ENCODE measurements around the gene MFNG.

Gene MFNG

GRCh38 chr22:37455896-37456295 is 30.3 kb downstream of the MFNG start:
- no peak overlapping the region for H3K4me3 ChIP-seq (ENCODE audit: low read length)
- H2AFZ ChIP-seq (ENCODE audit: low read depth, low read length): no peak overlapping the region
- no peaks in the 10 kb centered on the region for H3K9me3 ChIP-seq (ENCODE audit: low read length)
- H3K27me3 ChIP-seq (ENCODE audit: insufficient read depth, low read length): peaks cover 12% of the 10 kb centered on the region
- H3K4me1 ChIP-seq (ENCODE audit: insufficient read depth, low read length): peaks cover 5% of the 10 kb centered on the region
- H3K36me3 ChIP-seq (ENCODE audit: insufficient read depth, low read length): no peaks in the 10 kb centered on the region

- H3K9me3 ChIP-seq (ENCODE audit: low read length): no peaks in the 10 kb centered on the region
- H3K27me3 ChIP-seq (ENCODE audit: insufficient read depth, low read length): peaks cover 12% of the 10 kb centered on the region
- no peak overlapping the region for H2AFZ ChIP-seq (ENCODE audit: low read depth, low read length)
- no peak overlapping the region for H3K4me3 ChIP-seq (ENCODE audit: low read length)
- H3K36me3 ChIP-seq (ENCODE audit: insufficient read depth, low read length): no peaks in the 10 kb centered on the region
- H3K4me1 ChIP-seq (ENCODE audit: insufficient read depth, low read length): peaks cover 5% of the 10 kb centered on the region
These were observed 31.1 kb downstream of the MFNG start for GRCh38 chr22:37454857-37455686.

GRCh38 chr22:37453696-37454095 is 32.5 kb downstream of the MFNG start:
- Histone ChIP-seq H2AFZ (ENCODE audit: low read depth, low read length) (no peak overlapping the region), H3K27me3 (ENCODE audit: insufficient read depth, low read length) (peaks cover 16% of the 10 kb centered on the region), H3K4me1 (ENCODE audit: insufficient read depth, low read length) (peaks cover 5% of the 10 kb centered on the region), H3K9me3 (ENCODE audit: low read length) (no peaks in the 10 kb centered on the region), H3K4me3 (ENCODE audit: low read length) (no peak overlapping the region), H3K36me3 (ENCODE audit: insufficient read depth, low read length) (no peaks in the 10 kb centered on the region)

GRCh38 chr22:37451218-37451617 is 35.0 kb downstream of the MFNG start:
- Histone ChIP-seq H3K27me3 (ENCODE audit: insufficient read depth, low read length) (peaks cover 10% of the 10 kb centered on the region), H3K36me3 (ENCODE audit: insufficient read depth, low read length) (no peaks in the 10 kb centered on the region), H3K4me1 (ENCODE audit: insufficient read depth, low read length) (peaks cover 5% of the 10 kb centered on the region), H3K9me3 (ENCODE audit: low read length) (no peaks in the 10 kb centered on the region), H3K4me3 (ENCODE audit: low read length) (no peak overlapping the region), H2AFZ (ENCODE audit: low read depth, low read length) (no peak overlapping the region)

- no peaks in the 10 kb centered on the region for H3K4me1 ChIP-seq (ENCODE audit: insufficient read depth, low read length)
- H3K27me3 ChIP-seq (ENCODE audit: insufficient read depth, low read length): peaks cover 10% of the 10 kb centered on the region
- no peak overlapping the region for H2AFZ ChIP-seq (ENCODE audit: low read depth, low read length)
These were observed 36.7 kb downstream of the MFNG start for GRCh38 chr22:37449331-37450001.

GRCh38 chr22:37448516-37449127 is 37.6 kb downstream of the MFNG start:
- H3K9me3 ChIP-seq (ENCODE audit: low read length): no peaks in the 10 kb centered on the region
- no peak overlapping the region for H2AFZ ChIP-seq (ENCODE audit: low read depth, low read length)
- H3K4me1 ChIP-seq (ENCODE audit: insufficient read depth, low read length): no peaks in the 10 kb centered on the region
- peaks cover 10% of the 10 kb centered on the region for H3K27me3 ChIP-seq (ENCODE audit: insufficient read depth, low read length)
- no peak overlapping the region for H3K4me3 ChIP-seq (ENCODE audit: low read length)
- no peaks in the 10 kb centered on the region for H3K36me3 ChIP-seq (ENCODE audit: insufficient read depth, low read length)

More at GRCh38 chr22:37449331-37450001, 36.7 kb downstream of the MFNG start:
- no peaks in the 10 kb centered on the region for H3K36me3 ChIP-seq (ENCODE audit: insufficient read depth, low read length)
- H3K4me3 ChIP-seq (ENCODE audit: low read length): no peak overlapping the region
- H3K9me3 ChIP-seq (ENCODE audit: low read length): no peaks in the 10 kb centered on the region

GRCh38 chr22:37445501-37445900 is 40.7 kb downstream of the MFNG start:
- Histone ChIP-seq H3K27me3 (ENCODE audit: insufficient read depth, low read length) (peaks cover 8% of the 10 kb centered on the region), H3K4me1 (ENCODE audit: insufficient read depth, low read length) (no peaks in the 10 kb centered on the region), H3K36me3 (ENCODE audit: insufficient read depth, low read length) (no peaks in the 10 kb centered on the region), H3K4me3 (ENCODE audit: low read length) (no peak overlapping the region), H3K9me3 (ENCODE audit: low read length) (peaks cover 4% of the 10 kb centered on the region), H2AFZ (ENCODE audit: low read depth, low read length) (no peak overlapping the region)

- Histone ChIP-seq H3K27me3 (ENCODE audit: insufficient read depth, low read length) (peaks cover 3% of the 10 kb centered on the region), H3K9me3 (ENCODE audit: low read length) (peaks cover 4% of the 10 kb centered on the region), H2AFZ (ENCODE audit: low read depth, low read length) (no peak overlapping the region)
These were observed 42.2 kb downstream of the MFNG start for GRCh38 chr22:37443977-37444376.

GRCh38 chr22:37443086-37443485 is 43.1 kb downstream of the MFNG start:
- no peaks in the 10 kb centered on the region for H3K4me1 ChIP-seq (ENCODE audit: insufficient read depth, low read length)
- H2AFZ ChIP-seq (ENCODE audit: low read depth, low read length): no peak overlapping the region
- no peaks in the 10 kb centered on the region for H3K36me3 ChIP-seq (ENCODE audit: insufficient read depth, low read length)
- H3K4me3 ChIP-seq (ENCODE audit: low read length): no peak overlapping the region
- H3K9me3 ChIP-seq (ENCODE audit: low read length): peaks cover 4% of the 10 kb centered on the region
- H3K27me3 ChIP-seq (ENCODE audit: insufficient read depth, low read length): no peaks in the 10 kb centered on the region

More at GRCh38 chr22:37443977-37444376, 42.2 kb downstream of the MFNG start:
- Histone ChIP-seq H3K36me3 (ENCODE audit: insufficient read depth, low read length) (no peaks in the 10 kb centered on the region), H3K4me1 (ENCODE audit: insufficient read depth, low read length) (no peaks in the 10 kb centered on the region), H3K4me3 (ENCODE audit: low read length) (no peak overlapping the region)

- Histone ChIP-seq H3K36me3 (ENCODE audit: insufficient read depth, low read length) (no peaks in the 10 kb centered on the region), H2AFZ (ENCODE audit: low read depth, low read length) (no peak overlapping the region), H3K27me3 (ENCODE audit: insufficient read depth, low read length) (no peaks in the 10 kb centered on the region), H3K4me1 (ENCODE audit: insufficient read depth, low read length) (no peaks in the 10 kb centered on the region), H3K4me3 (ENCODE audit: low read length) (no peak overlapping the region), H3K9me3 (ENCODE audit: low read length) (peaks cover 4% of the 10 kb centered on the region)
These were observed 43.6 kb downstream of the MFNG start for GRCh38 chr22:37442537-37442936.

- Histone ChIP-seq H3K4me1 (ENCODE audit: insufficient read depth, low read length) (no peaks in the 10 kb centered on the region), H3K27me3 (ENCODE audit: insufficient read depth, low read length) (no peaks in the 10 kb centered on the region), H3K4me3 (ENCODE audit: low read length) (no peak overlapping the region), H3K9me3 (ENCODE audit: low read length) (peaks cover 4% of the 10 kb centered on the region), H2AFZ (ENCODE audit: low read depth, low read length) (no peak overlapping the region), H3K36me3 (ENCODE audit: insufficient read depth, low read length) (no peaks in the 10 kb centered on the region)
These were observed 44.0 kb downstream of the MFNG start for GRCh38 chr22:37442135-37442534.

- H3K4me3 ChIP-seq (ENCODE audit: low read length): no peak overlapping the region
- H2AFZ ChIP-seq (ENCODE audit: low read depth, low read length): no peak overlapping the region
- H3K36me3 ChIP-seq (ENCODE audit: insufficient read depth, low read length): no peaks in the 10 kb centered on the region
- H3K4me1 ChIP-seq (ENCODE audit: insufficient read depth, low read length): no peaks in the 10 kb centered on the region
- peaks cover 4% of the 10 kb centered on the region for H3K9me3 ChIP-seq (ENCODE audit: low read length)
- no peaks in the 10 kb centered on the region for H3K27me3 ChIP-seq (ENCODE audit: insufficient read depth, low read length)
These were observed 45.3 kb downstream of the MFNG start for GRCh38 chr22:37440875-37441274.

- Histone ChIP-seq H3K4me1 (ENCODE audit: insufficient read depth, low read length) (no peaks in the 10 kb centered on the region), H3K36me3 (ENCODE audit: insufficient read depth, low read length) (no peaks in the 10 kb centered on the region), H2AFZ (ENCODE audit: low read depth, low read length) (no peak overlapping the region), H3K9me3 (ENCODE audit: low read length) (peaks cover 4% of the 10 kb centered on the region), H3K27me3 (ENCODE audit: insufficient read depth, low read length) (peaks cover 9% of the 10 kb centered on the region), H3K4me3 (ENCODE audit: low read length) (no peak overlapping the region)
These were observed 46.8 kb downstream of the MFNG start for GRCh38 chr22:37439347-37439746.

All from neuron (in vitro differentiated cells).